AG04450 (cell line): ENCODE data around the gene IL1RAPL2. TPM values are rescaled to one million over a fixed set of nuclear protein-coding genes. Genes with fewer than 3 reads are reported as not detected.

Experiments
- CTCF ChIA-PET: fragments of 300-600, 350-600 bp; formaldehyde crosslinking; extraction: SDS; loops from one replicate; lab custom pipeline; 2022; ENCODE audit warnings: antibody characterized with exemption, inconsistent platforms; lab: Charles Lee
- POLR2A ChIA-PET: fragments of 350-600 bp; formaldehyde crosslinking; extraction: SDS; loops from one replicate; lab custom pipeline; 2021; ENCODE audit warnings: antibody characterized with exemption, inconsistent platforms; lab: Yijun Ruan, JAX
- DNase-seq: peaks from one replicate; pipeline ENCODE4 v3.0.0-alpha.2; 2011; ENCODE audit warnings: low read depth, low spot score
- H3K27ac ChIP-seq: one replicate; pipeline ENCODE4 v1.5.1; 2012; ENCODE audit warnings: low read depth, low read length, control low read depth
- H3K27me3 ChIP-seq: one replicate; pipeline ENCODE4 v1.6.0; 2012; ENCODE audit warnings: low read length; ENCODE audit not compliant: control insufficient read depth, insufficient read depth
- H3K4me3 ChIP-seq: 2 replicates; pipeline ENCODE4 v1.5.1; 2011; ENCODE audit warnings: mild to moderate bottlenecking, low read depth, low read length, control low read depth
- H3K9me3 ChIP-seq: 2 replicates; pipeline ENCODE4 v1.5.1; 2012; ENCODE audit warnings: low read length; ENCODE audit not compliant: control insufficient read depth, insufficient read depth
- CTCF ChIP-seq: IDR thresholded peaks from 2 replicates; pipeline ENCODE4 v1.5.1; 2011; ENCODE audit warnings: low read depth, low read length, control low read depth, inconsistent platforms
- polyA plus RNA-seq: library from polyadenylated mRNA; depleted of rRNA; stranded (reverse); fragments of >200 nt; gene quantifications from 2 replicates; pipeline ENCODE4 v1.2.3, GENCODE V29; 2011

The IL1RAPL2 gene
- polyA plus RNA-seq, 1 experiment = 0.71 TPM

GRCh38 chrX:105307762-105308161 lies 741.8 kb downstream of the IL1RAPL2 start:
- ChIA-PET POLR2A (no interaction called here), CTCF (no interaction called here)
- Histone ChIP-seq H3K27me3 (no peaks in the 10 kb centered on the region), H3K9me3 (no peaks in the 10 kb centered on the region), H3K4me3 (no peak overlapping the region), H3K27ac (no peak overlapping the region)
- no peak for DNase-seq
- no peak for TF ChIP-seq CTCF

DNA sequence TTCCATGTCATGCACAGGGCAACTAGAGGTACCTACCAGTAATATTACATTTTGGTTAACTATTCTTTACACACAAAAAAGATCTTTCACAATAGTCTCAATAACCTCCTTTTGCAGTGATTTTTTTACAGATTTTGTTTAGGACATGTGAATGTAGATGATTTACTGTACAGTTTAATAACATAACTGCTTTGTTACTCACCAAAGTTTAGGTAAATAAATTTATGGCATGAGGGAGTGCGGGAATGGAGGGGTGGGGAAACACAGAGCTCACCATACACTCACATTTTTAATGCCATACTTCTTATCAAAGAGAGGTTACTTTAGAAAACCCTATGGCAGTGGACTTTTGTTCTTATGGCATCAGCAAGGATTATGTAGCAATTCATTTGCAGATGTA lies 747.6 kb downstream of the IL1RAPL2 start:
- no peaks in the 10 kb centered on the region for H3K27me3 ChIP-seq
- ChIA-PET POLR2A (no interaction called here), CTCF (no interaction called here)
- H3K4me3 ChIP-seq = no peak overlapping the region
- H3K9me3 ChIP-seq = no peaks in the 10 kb centered on the region
- no peak for DNase-seq
- no peak overlapping the region for H3K27ac ChIP-seq
- TF ChIP-seq CTCF = no peak

GRCh38 chrX:105314458-105314857 lies 748.5 kb downstream of the IL1RAPL2 start:
- Histone ChIP-seq H3K4me3 (no peak overlapping the region), H3K27me3 (no peaks in the 10 kb centered on the region), H3K27ac (no peak overlapping the region), H3K9me3 (no peaks in the 10 kb centered on the region)
- ChIA-PET CTCF (no interaction called here), POLR2A (no interaction called here)
- DNase-seq = no peak
- no peak for TF ChIP-seq CTCF

GRCh38 chrX:105315248-105315647 lies 749.2 kb downstream of the IL1RAPL2 start:
- H3K27ac ChIP-seq = no peak overlapping the region
- no peaks in the 10 kb centered on the region for H3K27me3 ChIP-seq
- H3K9me3 ChIP-seq = no peaks in the 10 kb centered on the region
- no peak for TF ChIP-seq CTCF
- ChIA-PET CTCF (no interaction called here), POLR2A (no interaction called here)
- no peak overlapping the region for H3K4me3 ChIP-seq
- DNase-seq = no peak

DNA sequence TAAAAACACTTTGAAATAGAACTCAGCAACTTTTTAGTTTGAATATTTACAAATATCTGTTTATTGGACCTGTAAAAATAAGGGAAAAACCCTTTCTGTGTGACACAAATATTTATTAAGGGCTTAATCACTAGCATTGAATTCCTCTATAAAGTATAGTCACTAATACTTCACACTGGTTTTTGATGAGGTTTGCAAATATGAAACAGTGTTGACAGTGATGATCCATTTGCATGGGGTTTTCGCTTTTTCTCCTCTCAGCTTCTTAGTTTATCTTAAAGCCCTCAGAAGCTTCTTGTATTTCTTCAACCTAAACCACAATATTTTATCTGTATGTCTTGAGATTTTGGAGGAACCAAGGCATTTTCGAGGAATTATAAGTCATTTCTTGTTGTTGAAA lies 751.1 kb downstream of the IL1RAPL2 start:
- TF ChIP-seq CTCF = no peak
- ChIA-PET CTCF (interaction anchor here (1.0 kb wide), 1 partner anchor 26 kb away, joined by 3 read pairs; no protein-coding TSS in a partner anchor), POLR2A (no interaction called here)
- no peak overlapping the region for H3K27ac ChIP-seq
- H3K4me3 ChIP-seq = no peak overlapping the region
- no peaks in the 10 kb centered on the region for H3K27me3 ChIP-seq
- no peak for DNase-seq
- H3K9me3 ChIP-seq = no peaks in the 10 kb centered on the region
